K562 treated with DMSO at 1 percent for 4 hours (cell line): Measurements from ENCODE around the gene RWDD4. TPM values are rescaled to one million over a fixed set of nuclear protein-coding genes. Genes with fewer than 3 reads are reported as not detected.

Experiments
- total RNA-seq: library from RNA; unstranded; fragments of 300-600 nt; gene quantifications from 2 replicates; pipeline ENCODE4 v1.2.3, GENCODE V29; 2022; ENCODE audit not compliant: insufficient read depth

The RWDD4 gene
- 9.4 and 11.9 TPM in 2 replicates for total RNA-seq

GRCh38 chr4:183659029-183659871, at the start of gene RWDD4, which contains the start of gene TRAPPC11:
Gene RWDD4 (minus strand): TSS chr4:183659185. CDS start chr4:183658952, 233 bp downstream.
Gene TRAPPC11 (plus strand): TSS chr4:183659293. CDS start chr4:183663868, 4,575 bp downstream.

Other genes starting within 250 kb of the RWDD4 start
- 21.5 and 24.8 TPM in 2 replicates for gene CDKN2AIP, start 214.5 kb downstream of the RWDD4 start, total RNA-seq
- gene ING2, start 154.1 kb downstream of the RWDD4 start, total RNA-seq: 12.8 and 20.9 TPM in 2 replicates
- 16.3 and 20.7 TPM in 2 replicates for gene TRAPPC11, start 108 bp upstream of the RWDD4 start, total RNA-seq
- not detected in 2 replicates for gene STOX2, start 246.1 kb upstream of the RWDD4 start, total RNA-seq